GM23338 (cell line): ENCODE measurements around the gene TXNDC2. TPM values are rescaled to one million over a fixed set of nuclear protein-coding genes. Genes with fewer than 3 reads are reported as not detected.

Experiments used
- ATAC-seq: fragments of 200-7000 bp; cut with Tn5 transposase; 3 replicates; pipeline ENCODE4 v1.9.1; 2020
- DNase-seq: peaks from one replicate; pipeline ENCODE4 v3.0.0-alpha.2; 2015; ENCODE audit warnings: low spot score
- H2AFZ ChIP-seq: fragments of 200-600 bp; sonication (generic); 2 replicates; pipeline ENCODE4 v1.8.0; 2016; ENCODE audit warnings: antibody characterized with exemption, mild to moderate bottlenecking, moderate library complexity
- H3F3A ChIP-seq: fragments of 200-600 bp; sonication (generic); replicated peaks from 2 replicates; pipeline ENCODE4 v1.8.0; 2017; ENCODE audit warnings: antibody characterized with exemption, mixed run types, low read depth
- H3K27ac ChIP-seq: fragments of 200-600 bp; sonication (generic); 2 replicates; pipeline ENCODE4 v1.6.1; 2016; ENCODE audit warnings: low read depth
- H3K27me3 ChIP-seq: fragments of 200-600 bp; sonication (generic); 2 replicates; pipeline ENCODE4 v1.8.0; 2016; ENCODE audit warnings: mild to moderate bottlenecking, mixed run types, moderate library complexity; ENCODE audit not compliant: insufficient read depth
- H3K36me3 ChIP-seq: fragments of 200-600 bp; sonication (generic); 2 replicates; pipeline ENCODE4 v1.8.0; 2016; ENCODE audit warnings: mild to moderate bottlenecking; ENCODE audit not compliant: insufficient read depth
- H3K4me1 ChIP-seq: fragments of 200-600 bp; sonication (generic); 2 replicates; pipeline ENCODE4 v1.8.0; 2016; ENCODE audit warnings: mild to moderate bottlenecking, moderate library complexity; ENCODE audit not compliant: insufficient read depth
- H3K4me2 ChIP-seq: fragments of 200-600 bp; sonication (generic); 2 replicates; pipeline ENCODE4 v1.7.1; 2017; ENCODE audit warnings: mixed run types
- H3K4me3 ChIP-seq: fragments of 200-600 bp; sonication (generic); 2 replicates; pipeline ENCODE4 v1.6.1; 2016; ENCODE audit warnings: mixed run types
- H3K79me2 ChIP-seq: fragments of 200-600 bp; sonication (generic); replicated peaks from 2 replicates; pipeline ENCODE4 v1.8.0; 2017; ENCODE audit warnings: mild to moderate bottlenecking; ENCODE audit not compliant: insufficient read depth
- H3K9me2 ChIP-seq: fragments of 200-600 bp; sonication (generic); 2 replicates; pipeline ENCODE4 v1.8.0; 2017; ENCODE audit not compliant: insufficient read depth
- H4K20me1 ChIP-seq: fragments of 200-600 bp; sonication (generic); replicated peaks from 2 replicates; pipeline ENCODE4 v1.8.0; 2017; ENCODE audit warnings: mild to moderate bottlenecking; ENCODE audit not compliant: insufficient read depth
- H3K27ac Mint-ChIP-seq: 2 replicates; pipeline ENCODE4 v1.8.0; 2020; ENCODE audit warnings: inconsistent platforms, mild to moderate bottlenecking, moderate library complexity, mixed read lengths
- H3K27me3 Mint-ChIP-seq: 3 replicates; pipeline ENCODE4 v1.8.0; 2022; ENCODE audit warnings: low read depth, mild to moderate bottlenecking, moderate library complexity, mixed read lengths, inconsistent platforms; ENCODE audit not compliant: insufficient read depth, poor library complexity
- H3K36me3 Mint-ChIP-seq: 3 replicates; pipeline ENCODE4 v1.8.0; 2021; ENCODE audit warnings: low read depth, mild to moderate bottlenecking, inconsistent platforms, moderate library complexity, mixed read lengths
- H3K4me1 Mint-ChIP-seq: 3 replicates; pipeline ENCODE4 v1.8.0; 2020; ENCODE audit warnings: mild to moderate bottlenecking, inconsistent platforms, mixed read lengths
- H3K4me3 Mint-ChIP-seq: 3 replicates; pipeline ENCODE4 v1.8.0; 2021; ENCODE audit warnings: moderate library complexity, mild to moderate bottlenecking, inconsistent platforms, mixed read lengths
- H3K9me3 Mint-ChIP-seq: 3 replicates; pipeline ENCODE4 v1.8.0; 2020; ENCODE audit warnings: moderate library complexity, mild to moderate bottlenecking, inconsistent platforms, mixed read lengths
- CREB1 ChIP-seq: fragments of 250-450 bp; sonication (Bioruptor Pico); IDR thresholded peaks from 2 replicates; pipeline ENCODE4 v1.5.0; 2020; ENCODE audit warnings: low read depth, mild to moderate bottlenecking, moderate library complexity
- EZH2 ChIP-seq: fragments of 200-600 bp; sonication (generic); IDR thresholded peaks from one replicate; pipeline ENCODE4 v1.8.0; 2017; ENCODE audit warnings: antibody characterized with exemption, mild to moderate bottlenecking, low read depth; ENCODE audit not compliant: unreplicated experiment
- EZH2phosphoT487 ChIP-seq: fragments of 200-600 bp; sonication (generic); IDR thresholded peaks from one replicate; pipeline ENCODE4 v1.8.1; 2018; ENCODE audit warnings: antibody characterized with exemption; ENCODE audit not compliant: unreplicated experiment
- JUNB ChIP-seq: IDR thresholded peaks from one replicate; pipeline ENCODE4 v1.6.1; 2016; ENCODE audit warnings: antibody characterized with exemption; ENCODE audit not compliant: unreplicated experiment
- NANOG ChIP-seq: IDR thresholded peaks from 2 replicates; pipeline ENCODE4 v1.6.1; 2016; ENCODE audit warnings: antibody characterized with exemption, borderline replicate concordance
- POLR2AphosphoS5 ChIP-seq: IDR thresholded peaks from 2 replicates; pipeline ENCODE4 v1.6.1; 2016; ENCODE audit warnings: antibody characterized with exemption, low read depth
- STAT1 ChIP-seq: IDR thresholded peaks from one replicate; pipeline ENCODE4 v1.6.1; 2016; ENCODE audit warnings: antibody characterized with exemption; ENCODE audit not compliant: unreplicated experiment
- ZNF114 ChIP-seq: fragments of 250-450 bp; sonication (Bioruptor Pico); IDR thresholded peaks from 2 replicates; pipeline ENCODE4 v1.5.0; 2020; ENCODE audit warnings: mild to moderate bottlenecking, moderate library complexity
- ZNF331 ChIP-seq: fragments of 250-450 bp; sonication (Bioruptor Pico); IDR thresholded peaks from 2 replicates; pipeline ENCODE4 v1.5.0; 2020; ENCODE audit warnings: low read depth, mild to moderate bottlenecking, moderate library complexity
- ZNF462 ChIP-seq: fragments of 250-450 bp; sonication (Bioruptor Pico); IDR thresholded peaks from 2 replicates; pipeline ENCODE4 v1.5.0; 2020; ENCODE audit warnings: mild to moderate bottlenecking, moderate library complexity
- polyA plus RNA-seq: library from polyadenylated mRNA; unstranded; fragments of >200 nt; fragmentation: Nextera tagmentation; extraction: Ambion mirVana; gene quantifications from 2 replicates; pipeline ENCODE4 v1.2.1, GENCODE V29; 2016
- total RNA-seq: library from RNA; depleted of rRNA; stranded (reverse); fragments of >200 nt; shearing (Covaris generic); gene quantifications from 2 replicates; pipeline ENCODE4 v1.2.3, GENCODE V29; 2014
- TF ChIP-seq, protein P1 (sequence below), 2 experiments: fragments of 200-600 bp in 1 of 2; sonication (generic) in 1 of 2; conservative IDR thresholded peaks; 2 replicates each; pipeline versions ENCODE4 v1.5.1 to v1.6.1; 2016 to 2017; ENCODE audit warnings: antibody characterized with exemption in 2 of 2, low read depth in 2 of 2, mild to moderate bottlenecking in 2 of 2, moderate library complexity in 1 of 2
- TF ChIP-seq, protein P2 (sequence below): IDR thresholded peaks from one replicate; pipeline ENCODE4 v1.6.1; 2018; ENCODE audit warnings: antibody characterized with exemption; ENCODE audit not compliant: unreplicated experiment
- TF ChIP-seq, protein P3 (sequence below): IDR thresholded peaks from 2 replicates; pipeline ENCODE4 v1.6.1; 2016; ENCODE audit warnings: antibody characterized with exemption

TXNDC2 gene
- total and polyA plus RNA-seq, 2 experiments from 2014 or later: 0.16 TPM; not detected in 1

GRCh38 chr18:9910661-9911060 lies 24.9 kb downstream of the TXNDC2 start:
- Histone ChIP-seq H3K27me3 (no peaks in the 10 kb centered on the region), H3K27ac (no peak overlapping the region), H3K79me2 (peaks cover 10% of the 10 kb centered on the region), H3K36me3 (no peaks in the 10 kb centered on the region), H3K9me2 (no peaks in the 10 kb centered on the region), H3F3A (no peaks in the 10 kb centered on the region), H4K20me1 (peaks cover 6% of the 10 kb centered on the region), H3K4me1 (peaks cover 10% of the 10 kb centered on the region), H3K4me2 (no peak overlapping the region), H3K4me3 (no peak overlapping the region), H2AFZ (no peak overlapping the region)
- Mint-ChIP-seq H3K27ac (no peak overlapping the region), H3K27me3 (peaks cover 3% of the 10 kb centered on the region), H3K4me1 (peaks cover 6% of the 10 kb centered on the region), H3K36me3 (peaks cover 3% of the 10 kb centered on the region; the same call in 1 of the 3 replicates), H3K4me3 (no peak overlapping the region), H3K9me3 (no peaks in the 10 kb centered on the region)
- DNase-seq (no peak), ATAC-seq (no peak)
- no peak for TF ChIP-seq CREB1 (CRISPR knock-in tag)
- no peak for TF ChIP-seq ZNF331 (CRISPR knock-in tag)
- TF ChIP-seq, protein P1, sequence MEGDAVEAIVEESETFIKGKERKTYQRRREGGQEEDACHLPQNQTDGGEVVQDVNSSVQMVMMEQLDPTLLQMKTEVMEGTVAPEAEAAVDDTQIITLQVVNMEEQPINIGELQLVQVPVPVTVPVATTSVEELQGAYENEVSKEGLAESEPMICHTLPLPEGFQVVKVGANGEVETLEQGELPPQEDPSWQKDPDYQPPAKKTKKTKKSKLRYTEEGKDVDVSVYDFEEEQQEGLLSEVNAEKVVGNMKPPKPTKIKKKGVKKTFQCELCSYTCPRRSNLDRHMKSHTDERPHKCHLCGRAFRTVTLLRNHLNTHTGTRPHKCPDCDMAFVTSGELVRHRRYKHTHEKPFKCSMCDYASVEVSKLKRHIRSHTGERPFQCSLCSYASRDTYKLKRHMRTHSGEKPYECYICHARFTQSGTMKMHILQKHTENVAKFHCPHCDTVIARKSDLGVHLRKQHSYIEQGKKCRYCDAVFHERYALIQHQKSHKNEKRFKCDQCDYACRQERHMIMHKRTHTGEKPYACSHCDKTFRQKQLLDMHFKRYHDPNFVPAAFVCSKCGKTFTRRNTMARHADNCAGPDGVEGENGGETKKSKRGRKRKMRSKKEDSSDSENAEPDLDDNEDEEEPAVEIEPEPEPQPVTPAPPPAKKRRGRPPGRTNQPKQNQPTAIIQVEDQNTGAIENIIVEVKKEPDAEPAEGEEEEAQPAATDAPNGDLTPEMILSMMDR (conservative IDR thresholded peaks at IDR 0.05; ENCODE audit: low read depth in 2 of 2): no peak
- TF ChIP-seq NANOG: no peak
- TF ChIP-seq, protein P2, sequence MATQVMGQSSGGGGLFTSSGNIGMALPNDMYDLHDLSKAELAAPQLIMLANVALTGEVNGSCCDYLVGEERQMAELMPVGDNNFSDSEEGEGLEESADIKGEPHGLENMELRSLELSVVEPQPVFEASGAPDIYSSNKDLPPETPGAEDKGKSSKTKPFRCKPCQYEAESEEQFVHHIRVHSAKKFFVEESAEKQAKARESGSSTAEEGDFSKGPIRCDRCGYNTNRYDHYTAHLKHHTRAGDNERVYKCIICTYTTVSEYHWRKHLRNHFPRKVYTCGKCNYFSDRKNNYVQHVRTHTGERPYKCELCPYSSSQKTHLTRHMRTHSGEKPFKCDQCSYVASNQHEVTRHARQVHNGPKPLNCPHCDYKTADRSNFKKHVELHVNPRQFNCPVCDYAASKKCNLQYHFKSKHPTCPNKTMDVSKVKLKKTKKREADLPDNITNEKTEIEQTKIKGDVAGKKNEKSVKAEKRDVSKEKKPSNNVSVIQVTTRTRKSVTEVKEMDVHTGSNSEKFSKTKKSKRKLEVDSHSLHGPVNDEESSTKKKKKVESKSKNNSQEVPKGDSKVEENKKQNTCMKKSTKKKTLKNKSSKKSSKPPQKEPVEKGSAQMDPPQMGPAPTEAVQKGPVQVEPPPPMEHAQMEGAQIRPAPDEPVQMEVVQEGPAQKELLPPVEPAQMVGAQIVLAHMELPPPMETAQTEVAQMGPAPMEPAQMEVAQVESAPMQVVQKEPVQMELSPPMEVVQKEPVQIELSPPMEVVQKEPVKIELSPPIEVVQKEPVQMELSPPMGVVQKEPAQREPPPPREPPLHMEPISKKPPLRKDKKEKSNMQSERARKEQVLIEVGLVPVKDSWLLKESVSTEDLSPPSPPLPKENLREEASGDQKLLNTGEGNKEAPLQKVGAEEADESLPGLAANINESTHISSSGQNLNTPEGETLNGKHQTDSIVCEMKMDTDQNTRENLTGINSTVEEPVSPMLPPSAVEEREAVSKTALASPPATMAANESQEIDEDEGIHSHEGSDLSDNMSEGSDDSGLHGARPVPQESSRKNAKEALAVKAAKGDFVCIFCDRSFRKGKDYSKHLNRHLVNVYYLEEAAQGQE: no peak
- TF ChIP-seq ZNF462 (CRISPR knock-in tag): no peak
- TF ChIP-seq POLR2AphosphoS5: no peak
- no peak for TF ChIP-seq ZNF114 (CRISPR knock-in tag)
- TF ChIP-seq EZH2phosphoT487: no peak
- no peak for TF ChIP-seq EZH2
- no peak for TF ChIP-seq STAT1
- TF ChIP-seq, protein P3, sequence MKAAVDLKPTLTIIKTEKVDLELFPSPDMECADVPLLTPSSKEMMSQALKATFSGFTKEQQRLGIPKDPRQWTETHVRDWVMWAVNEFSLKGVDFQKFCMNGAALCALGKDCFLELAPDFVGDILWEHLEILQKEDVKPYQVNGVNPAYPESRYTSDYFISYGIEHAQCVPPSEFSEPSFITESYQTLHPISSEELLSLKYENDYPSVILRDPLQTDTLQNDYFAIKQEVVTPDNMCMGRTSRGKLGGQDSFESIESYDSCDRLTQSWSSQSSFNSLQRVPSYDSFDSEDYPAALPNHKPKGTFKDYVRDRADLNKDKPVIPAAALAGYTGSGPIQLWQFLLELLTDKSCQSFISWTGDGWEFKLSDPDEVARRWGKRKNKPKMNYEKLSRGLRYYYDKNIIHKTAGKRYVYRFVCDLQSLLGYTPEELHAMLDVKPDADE: no peak
- no peak for TF ChIP-seq JUNB
